Keratinocyte (primary cell): Measurements from ENCODE around the gene NUP98. TPM values are rescaled to one million over a fixed set of nuclear protein-coding genes. Genes with fewer than 3 reads are reported as not detected.

Source experiments
- DNase-seq: peaks from one replicate; pipeline ENCODE4 v3.0.0-alpha.2; 2011; ENCODE audit warnings: low read depth, missing footprints, low spot score
- FAIRE-seq: peaks from 2 replicates; lab custom pipeline; 2011; peaks lifted over from hg19 to GRCh38; lab: Jason Lieb, UNC
- H2AFZ ChIP-seq: 2 replicates; pipeline ENCODE4 v1.6.0; 2012; ENCODE audit warnings: low read length, control low read depth, inconsistent platforms; ENCODE audit not compliant: control insufficient read depth
- H3K27ac ChIP-seq: 2 replicates; pipeline ENCODE4 v1.5.1; 2011; ENCODE audit warnings: low read length; ENCODE audit not compliant: control insufficient read depth, insufficient read depth
- H3K27me3 ChIP-seq: 3 replicates; pipeline ENCODE4 v1.6.0; 2011; ENCODE audit warnings: low read length; ENCODE audit not compliant: control insufficient read depth, insufficient read depth; ENCODE audit errors: extremely low read depth
- H3K36me3 ChIP-seq, 2 experiments: 2 replicates in 1 of 2; 3 replicates in 1 of 2; pipeline ENCODE4 v1.5.1; 2011; ENCODE audit warnings: low read length in 2 of 2, mild to moderate bottlenecking in 1 of 2; ENCODE audit not compliant: control insufficient read depth in 2 of 2, insufficient read depth in 2 of 2; ENCODE audit errors: extremely low read depth in 1 of 2
- H3K4me1 ChIP-seq: 3 replicates; pipeline ENCODE4 v1.5.1; 2011; ENCODE audit warnings: low read length; ENCODE audit not compliant: control insufficient read depth, insufficient read depth; ENCODE audit errors: extremely low read depth
- H3K4me2 ChIP-seq: 3 replicates; pipeline ENCODE4 v1.6.0; 2011; ENCODE audit warnings: low read depth, low read length; ENCODE audit not compliant: control insufficient read depth, insufficient read depth; ENCODE audit errors: extremely low read depth
- H3K4me3 ChIP-seq, 3 experiments: fragments of 200-600 bp in 1 of 3; sonication (generic) in 1 of 3; 2 replicates in 2 of 3; 3 replicates in 1 of 3; pipeline ENCODE4 v1.5.1; 2011 to 2016; ENCODE audit warnings: low read length in 3 of 3, mild to moderate bottlenecking in 3 of 3, control low read depth in 2 of 3, inconsistent platforms in 1 of 3, low read depth in 1 of 3, mixed read lengths in 1 of 3, mixed run types in 1 of 3, moderate library complexity in 1 of 3; ENCODE audit not compliant: control insufficient read depth in 2 of 3, insufficient read depth in 2 of 3; ENCODE audit errors: extremely low read depth in 1 of 3
- H3K79me2 ChIP-seq: 2 replicates; pipeline ENCODE4 v1.6.0; 2012; ENCODE audit warnings: low read length; ENCODE audit not compliant: control insufficient read depth, insufficient read depth
- H3K9ac ChIP-seq: 3 replicates; pipeline ENCODE4 v1.6.0; 2011; ENCODE audit warnings: low read length; ENCODE audit not compliant: control insufficient read depth, insufficient read depth; ENCODE audit errors: extremely low read depth
- H3K9me1 ChIP-seq: 3 replicates; pipeline ENCODE4 v1.6.0; 2011; ENCODE audit warnings: low read length; ENCODE audit not compliant: control insufficient read depth, insufficient read depth; ENCODE audit errors: extremely low read depth
- H3K9me3 ChIP-seq: 2 replicates; pipeline ENCODE4 v1.5.1; 2012; ENCODE audit warnings: low read depth, low read length; ENCODE audit not compliant: control insufficient read depth
- H4K20me1 ChIP-seq: 3 replicates; pipeline ENCODE4 v1.6.0; 2011; ENCODE audit warnings: low read length; ENCODE audit not compliant: control insufficient read depth, insufficient read depth; ENCODE audit errors: extremely low read depth
- CTCF ChIP-seq, 3 experiments: IDR thresholded peaks in 1 of 3; conservative IDR thresholded peaks in 1 of 3; optimal IDR thresholded peaks in 1 of 3; 2 replicates in 2 of 3; 3 replicates in 1 of 3; pipeline versions ENCODE3 to v1.5.1; 2011; ENCODE audit warnings: low read length in 3 of 3, mild to moderate bottlenecking in 3 of 3, moderate library complexity in 2 of 3, control low read depth in 1 of 3, inconsistent platforms in 1 of 3; ENCODE audit not compliant: insufficient read depth in 2 of 3; ENCODE audit errors: extremely low read depth in 1 of 3
- EZH2 ChIP-seq: IDR thresholded peaks from one replicate; pipeline ENCODE4 v1.6.1; 2012; ENCODE audit warnings: inconsistent platforms, mild to moderate bottlenecking, low read length, moderate library complexity
- dilution Hi-C: fragments of 300-500 bp; cut with MboI; formaldehyde crosslinking; loops from one replicate; pipeline ENCODE4 v1.7.0; 2020; ENCODE audit warnings: low sequenced_read_pairs; ENCODE audit not compliant: extremely low pct_ligation_motif_present
- polyA plus RNA-seq, 5 experiments: library from polyadenylated mRNA; depleted of rRNA in 3 of 5; stranded (reverse) in 3 of 5; stranded (forward) in 1 of 5; unstranded in 1 of 5; fragments of >200 nt; gene quantifications; 1 replicate in 1 of 5; 2 replicates in 3 of 5; 3 replicates in 1 of 5; pipeline versions ENCODE4 v1.2.1 to v1.2.3, GENCODE V29; 2011 to 2012; ENCODE audit warnings: missing spikeins in 2 of 5, low read depth in 1 of 5, low replicate concordance in 1 of 5

Gene NUP98
- polyA plus RNA-seq, 1 donor (not counting 4 experiments of a cell fraction or from before 2014, with no cell fraction given): 66.9 TPM

GRCh38 chr11:3830730-3831129 is 33.4 kb upstream of the NUP98 start:
- peaks cover 70% of the 10 kb centered on the region for H3K79me2 ChIP-seq
- no peak overlapping the region for H3K4me2 ChIP-seq
- dilution Hi-C loops: no loop called here
- H3K27ac ChIP-seq: no peak overlapping the region
- H3K4me3 ChIP-seq: no peak overlapping the region
- no peak overlapping the region for H2AFZ ChIP-seq
- no peaks in the 10 kb centered on the region for H3K9me3 ChIP-seq
- H4K20me1 ChIP-seq: peaks cover 2% of the 10 kb centered on the region
- peaks cover 5% of the 10 kb centered on the region for H3K9me1 ChIP-seq
- peaks cover 12% of the 10 kb centered on the region for H3K4me1 ChIP-seq
- DNase-seq: no peak
- peaks cover 31 to 37% of the 10 kb centered on the region in 2 experiments for H3K36me3 ChIP-seq
- H3K27me3 ChIP-seq: no peaks in the 10 kb centered on the region
- FAIRE-seq: no peak
- H3K9ac ChIP-seq: no peak overlapping the region
- no peak for TF ChIP-seq EZH2

DNA sequence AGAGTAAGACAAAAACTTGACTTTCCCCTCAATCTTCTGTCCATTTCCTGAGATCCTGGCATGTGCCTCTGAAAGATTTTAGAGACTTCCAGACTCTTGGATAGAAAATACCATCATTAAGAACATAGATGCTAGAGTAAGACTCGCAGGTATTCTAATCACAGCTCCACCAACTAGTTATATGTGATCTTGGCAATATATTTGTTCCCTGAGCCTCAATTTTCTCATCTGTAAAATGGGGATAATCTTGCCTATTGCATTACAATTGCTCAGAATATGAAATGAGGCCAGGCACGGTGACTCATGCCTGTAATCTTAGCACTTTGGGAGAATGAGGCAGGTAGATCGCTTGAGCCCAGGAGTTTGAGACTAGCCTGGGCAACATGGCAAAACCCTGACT is 32.7 kb upstream of the NUP98 start:
- peaks cover 31 to 39% of the 10 kb centered on the region in 2 experiments for H3K36me3 ChIP-seq
- no peak for FAIRE-seq

More for the DNA sequence above, 32.7 kb upstream of the NUP98 start:
- no peak overlapping the region for H3K9ac ChIP-seq
- no peaks in the 10 kb centered on the region for H3K27me3 ChIP-seq
- no peak overlapping the region for H3K4me3 ChIP-seq
- no peak overlapping the region for H2AFZ ChIP-seq
- H3K9me1 ChIP-seq: peaks cover 5% of the 10 kb centered on the region
- TF ChIP-seq CTCF (optimal IDR thresholded peaks at IDR 0.05 in 1 of 3, IDR thresholded peaks at IDR 0.05 in 1 of 3, conservative IDR thresholded peaks at IDR 0.05 in 1 of 3; ENCODE audit: extremely low read depth in 1 of 3, insufficient read depth in 2 of 3, low read length in 3 of 3) (no peak), EZH2 (no peak)
- dilution Hi-C loops: no loop called here
- H3K4me1 ChIP-seq: peaks cover 6% of the 10 kb centered on the region
- H3K4me2 ChIP-seq: no peak overlapping the region
- H3K9me3 ChIP-seq: no peaks in the 10 kb centered on the region
- DNase-seq: no peak
- no peak overlapping the region for H3K27ac ChIP-seq
- H4K20me1 ChIP-seq: peaks cover 2% of the 10 kb centered on the region
- H3K79me2 ChIP-seq: peaks cover 63% of the 10 kb centered on the region
